Hepatocyte (in vitro differentiated cells): ENCODE measurements around the gene FAM171A2. TPM values are rescaled to one million over a fixed set of nuclear protein-coding genes. Genes with fewer than 3 reads are reported as not detected.
"Not testable (repeated sequence)": the region's sequence is repeated elsewhere in the genome, so short reads cannot be mapped to it uniquely, and the experiment has no call there.

Source experiments
- DNase-seq: peaks from one replicate; pipeline ENCODE4 v3.0.0-alpha.2; 2016; ENCODE audit warnings: low spot score
- H2AFZ ChIP-seq: fragments of 200-600 bp; sonication (generic); 2 replicates; pipeline ENCODE4 v1.6.0; 2016; ENCODE audit warnings: antibody characterized with exemption, mild to moderate bottlenecking
- H3K27ac ChIP-seq: fragments of 200-600 bp; sonication (generic); 2 replicates; pipeline ENCODE4 v1.5.1; 2016; ENCODE audit warnings: mild to moderate bottlenecking
- H3K27me3 ChIP-seq: fragments of 200-600 bp; sonication (generic); 2 replicates; pipeline ENCODE4 v1.6.1; 2016
- H3K36me3 ChIP-seq: fragments of 200-600 bp; sonication (generic); replicated peaks from 2 replicates; pipeline ENCODE4 v1.5.1; 2016; ENCODE audit warnings: low read depth; ENCODE audit not compliant: insufficient read depth
- H3K4me1 ChIP-seq: fragments of 200-600 bp; sonication (generic); 2 replicates; pipeline ENCODE4 v1.5.1; 2016; ENCODE audit warnings: mild to moderate bottlenecking, moderate library complexity; ENCODE audit not compliant: insufficient read depth
- H3K4me2 ChIP-seq: fragments of 200-600 bp; sonication (generic); 2 replicates; pipeline ENCODE4 v1.6.0; 2016
- H3K4me3 ChIP-seq: fragments of 200-600 bp; sonication (generic); 2 replicates; pipeline ENCODE4 v1.5.1; 2016; ENCODE audit warnings: mild to moderate bottlenecking
- H3K79me2 ChIP-seq: fragments of 200-600 bp; sonication (generic); 2 replicates; pipeline ENCODE4 v1.6.0; 2017; ENCODE audit warnings: mild to moderate bottlenecking
- H3K9me2 ChIP-seq: fragments of 200-600 bp; sonication (generic); replicated peaks from 2 replicates; pipeline ENCODE4 v1.6.0; 2017; ENCODE audit warnings: mild to moderate bottlenecking; ENCODE audit not compliant: insufficient read depth
- H3K9me3 ChIP-seq: fragments of 200-600 bp; sonication (generic); 2 replicates; pipeline ENCODE4 v1.5.1; 2016; ENCODE audit warnings: low read depth, mild to moderate bottlenecking
- H4K20me1 ChIP-seq: fragments of 200-600 bp; sonication (generic); 2 replicates; pipeline ENCODE4 v1.6.0; 2016; ENCODE audit warnings: mild to moderate bottlenecking; ENCODE audit not compliant: insufficient read depth, poor library complexity, severe bottlenecking
- CTCF ChIP-seq: fragments of 200-600 bp; sonication (generic); IDR thresholded peaks from 2 replicates; pipeline ENCODE4 v1.5.1; 2016; ENCODE audit warnings: antibody characterized with exemption, mild to moderate bottlenecking; ENCODE audit not compliant: poor library complexity
- EZH2 ChIP-seq: fragments of 200-600 bp; sonication (generic); IDR thresholded peaks from 2 replicates; pipeline ENCODE4 v1.6.1; 2016; ENCODE audit warnings: antibody characterized with exemption, mild to moderate bottlenecking, borderline replicate concordance
- EZH2phosphoT487 ChIP-seq: fragments of 200-600 bp; sonication (generic); IDR thresholded peaks from one replicate; pipeline ENCODE4 v1.6.1; 2018; ENCODE audit warnings: antibody characterized with exemption, mild to moderate bottlenecking, low read depth, moderate library complexity; ENCODE audit not compliant: unreplicated experiment, severe bottlenecking
- WGBS: methylation state at CpG from one replicate; pipeline ENCODE4 v1.1.6; 2016; ENCODE audit warnings: low lambda C conversion rate; ENCODE audit errors: missing lambda C conversion rate; 5-methylcytosine and 5-hydroxymethylcytosine counted together
- polyA plus RNA-seq: library from polyadenylated mRNA; unstranded; fragments of >200 nt; fragmentation: Nextera tagmentation; extraction: Ambion mirVana; gene quantifications from 2 replicates; pipeline ENCODE4 v1.2.1, GENCODE V29; 2016
- total RNA-seq: library from RNA; depleted of rRNA; stranded (reverse); fragments of >200 nt; gene quantifications from 2 replicates; pipeline ENCODE4 v1.2.3, GENCODE V29; 2014

Gene FAM171A2
- total and polyA plus RNA-seq, 2 experiments from 2014 or later: 13.9 to 22.8 TPM

- WGBS: 96% methylated on average over 8 of the region's 8 CpGs
- no peak overlapping the region for H3K4me2 ChIP-seq
- H3K79me2 ChIP-seq: no peaks in the 10 kb centered on the region
- TF ChIP-seq CTCF (no peak), EZH2 (no peak), EZH2phosphoT487 (no peak)
- H3K9me3 ChIP-seq: no peaks in the 10 kb centered on the region
- H3K27me3 ChIP-seq: no peaks in the 10 kb centered on the region
- H3K4me1 ChIP-seq: no peaks in the 10 kb centered on the region
- no peak overlapping the region for H3K27ac ChIP-seq
- H3K4me3 ChIP-seq: no peak overlapping the region
- H3K36me3 ChIP-seq: no peaks in the 10 kb centered on the region
- no peaks in the 10 kb centered on the region for H4K20me1 ChIP-seq
- DNase-seq: no peak
- H3K9me2 ChIP-seq: no peaks in the 10 kb centered on the region
- no peak overlapping the region for H2AFZ ChIP-seq
These were observed 34.1 kb upstream of the FAM171A2 start for GRCh38 chr17:44397479-44398440.

- H2AFZ ChIP-seq: no peak overlapping the region
- TF ChIP-seq CTCF: no peak
- no peak for TF ChIP-seq EZH2
- TF ChIP-seq EZH2phosphoT487: no peak
- H3K9me2 ChIP-seq: no peaks in the 10 kb centered on the region
- no peaks in the 10 kb centered on the region for H3K9me3 ChIP-seq
- DNase-seq: no peak
- no peaks in the 10 kb centered on the region for H3K27me3 ChIP-seq
- H3K79me2 ChIP-seq: no peaks in the 10 kb centered on the region
- H3K4me2 ChIP-seq: no peak overlapping the region
- WGBS: 96% methylated on average over 5 of the region's 5 CpGs
- H3K36me3 ChIP-seq: no peaks in the 10 kb centered on the region
- no peak overlapping the region for H3K4me3 ChIP-seq
- no peak overlapping the region for H3K27ac ChIP-seq
- H3K4me1 ChIP-seq: no peaks in the 10 kb centered on the region
- H4K20me1 ChIP-seq: no peaks in the 10 kb centered on the region
These were observed 33.3 kb upstream of the FAM171A2 start for GRCh38 chr17:44396946-44397345.

GRCh38 chr17:44394833-44395232 lies 31.2 kb upstream of the FAM171A2 start:
- Histone ChIP-seq H3K4me2 (no peak overlapping the region), H4K20me1 (no peaks in the 10 kb centered on the region), H3K36me3 (no peaks in the 10 kb centered on the region), H3K4me1 (no peaks in the 10 kb centered on the region), H3K9me3 (no peaks in the 10 kb centered on the region), H3K79me2 (no peaks in the 10 kb centered on the region), H3K27me3 (no peaks in the 10 kb centered on the region), H3K27ac (no peak overlapping the region), H3K4me3 (no peak overlapping the region), H3K9me2 (no peaks in the 10 kb centered on the region), H2AFZ (no peak overlapping the region)
- no peak for DNase-seq
- 97% methylated on average over 2 of the region's 2 CpGs for WGBS
- no peak for TF ChIP-seq CTCF
- TF ChIP-seq EZH2: no peak
- no peak for TF ChIP-seq EZH2phosphoT487

GRCh38 chr17:44394112-44394511 lies 30.5 kb upstream of the FAM171A2 start:
- not testable (repeated sequence) for H4K20me1 ChIP-seq, H3K36me3 ChIP-seq, H3K27me3 ChIP-seq, H3K4me1 ChIP-seq, H3K79me2 ChIP-seq, H3K9me3 ChIP-seq, H3K4me3 ChIP-seq, H3K27ac ChIP-seq, H3K9me2 ChIP-seq, H2AFZ ChIP-seq, H3K4me2 ChIP-seq, DNase-seq
- WGBS: 95% methylated on average over 9 of the region's 9 CpGs
